LNCaP clone FGC (cell line): ENCODE measurements around the gene SMARCC1.

Experiments used
- DNase-seq: peaks from one replicate; pipeline ENCODE4 v3.0.0-alpha.2; 2011; ENCODE audit warnings: low read depth
- H3K4me3 ChIP-seq: 2 replicates; pipeline ENCODE4 v1.5.1; 2011; ENCODE audit warnings: mild to moderate bottlenecking, low read depth, low read length, control low read depth
- CTCF ChIP-seq: IDR thresholded peaks from 2 replicates; pipeline ENCODE4 v1.5.1; 2012; ENCODE audit warnings: mild to moderate bottlenecking; ENCODE audit not compliant: control insufficient read depth, insufficient read depth; ENCODE audit errors: extremely low read depth

Gene SMARCC1

DNA sequence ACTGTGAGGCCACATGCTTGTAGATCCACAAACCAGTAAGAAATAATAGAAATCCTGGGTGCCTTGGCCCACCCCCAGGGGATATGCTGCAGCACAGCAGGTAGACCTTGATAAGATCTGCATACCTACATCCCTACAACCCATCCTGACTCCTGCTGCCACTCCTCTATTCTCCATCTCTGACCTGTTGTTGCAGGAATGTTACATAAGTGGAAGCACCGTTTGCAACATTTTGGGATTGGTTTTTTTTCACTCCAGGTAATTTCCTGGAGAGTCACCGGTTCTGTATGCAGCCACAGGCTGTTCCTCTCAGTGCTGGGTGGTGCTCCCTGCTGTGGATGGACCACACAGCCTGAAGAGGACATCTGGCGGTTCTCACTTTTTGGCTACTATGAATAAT lies 186.9 kb downstream of the SMARCC1 start:
- TF ChIP-seq CTCF: no peak
- no peak for DNase-seq
- no peak overlapping the region for H3K4me3 ChIP-seq

DNA sequence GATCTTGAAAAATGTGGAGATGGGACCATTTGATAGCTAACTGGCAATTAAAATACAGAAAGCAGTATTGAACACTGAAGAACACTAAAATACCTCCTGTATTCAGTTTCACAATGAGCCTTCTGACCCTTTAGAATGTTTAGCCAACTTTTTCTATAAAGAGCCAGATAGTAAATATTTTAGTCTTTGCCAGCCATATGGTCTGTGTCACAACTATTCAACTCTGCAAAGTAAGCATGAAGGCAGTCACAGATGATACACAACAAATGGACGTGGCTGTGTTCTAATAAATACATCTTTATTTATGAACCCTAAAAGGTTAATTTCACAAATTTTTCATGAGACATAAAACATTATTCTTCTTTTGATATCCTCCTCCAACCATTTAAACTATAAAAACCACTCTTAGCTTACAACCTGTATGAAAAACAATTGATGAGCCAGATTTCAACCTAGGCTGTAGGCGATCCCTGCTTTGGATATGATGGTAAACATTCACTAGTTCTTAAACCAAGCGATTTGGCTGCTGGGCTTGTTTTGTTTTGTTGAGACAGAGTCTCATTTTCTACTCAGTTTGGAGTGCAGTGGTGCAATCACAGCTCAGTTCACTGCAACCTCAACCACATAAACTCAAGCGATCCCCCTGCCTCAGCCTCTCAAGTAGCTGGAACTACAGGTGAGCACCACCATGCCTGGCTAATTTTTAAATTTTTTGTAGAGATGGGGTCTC lies 189.5 kb downstream of the SMARCC1 start:
- H3K4me3 ChIP-seq: no peak overlapping the region
- DNase-seq: no peak
- no peak for TF ChIP-seq CTCF

DNA sequence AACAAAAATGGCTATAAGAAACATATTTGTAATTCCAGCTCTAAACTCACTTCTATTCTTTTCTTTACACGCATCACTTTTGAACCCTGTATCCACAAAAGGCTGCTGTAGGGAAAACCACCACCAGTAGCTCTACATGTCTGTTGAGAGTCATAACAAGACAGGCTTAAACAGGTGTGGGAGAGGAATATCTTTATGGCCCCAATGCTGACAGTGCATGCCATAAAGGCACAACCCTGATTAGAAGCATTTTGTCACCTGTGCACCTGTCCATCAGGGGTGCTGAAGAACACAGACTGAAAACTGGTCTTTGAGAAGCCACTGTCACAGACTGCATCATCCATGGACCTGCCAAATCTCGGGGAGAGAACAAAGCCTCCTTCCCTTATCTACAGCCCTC lies 191.5 kb downstream of the SMARCC1 start:
- no peak for TF ChIP-seq CTCF
- no peak overlapping the region for H3K4me3 ChIP-seq
- no peak for DNase-seq

DNA sequence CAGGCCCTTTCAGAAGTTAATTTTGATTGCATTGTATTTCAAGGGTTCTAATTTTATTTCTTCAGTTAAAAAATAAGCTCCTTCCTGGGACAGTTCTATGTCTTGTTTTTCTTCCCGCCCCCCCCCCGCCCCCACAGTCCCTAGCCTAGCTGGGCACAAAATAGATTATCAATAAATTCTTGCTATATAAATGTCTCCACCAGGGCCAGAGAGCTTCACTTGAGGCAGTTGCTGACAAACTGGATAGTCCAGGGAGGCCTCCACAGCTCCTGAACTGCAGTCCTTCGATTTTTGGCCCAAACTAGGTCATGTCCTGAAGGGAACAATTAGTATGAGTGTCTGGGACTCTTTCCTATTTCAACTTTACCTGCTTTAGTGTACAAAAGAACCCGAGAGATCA lies 193.1 kb downstream of the SMARCC1 start:
- no peak for TF ChIP-seq CTCF
- no peak for DNase-seq
- H3K4me3 ChIP-seq: no peak overlapping the region

- no peak overlapping the region for H3K4me3 ChIP-seq
- no peak for TF ChIP-seq CTCF
- no peak for DNase-seq
These were observed 193.6 kb downstream of the SMARCC1 start for GRCh38 chr3:47588053-47588452.

- TF ChIP-seq CTCF: no peak
- DNase-seq: no peak
- no peak overlapping the region for H3K4me3 ChIP-seq
These were observed 194.9 kb downstream of the SMARCC1 start for GRCh38 chr3:47586746-47587145.

- H3K4me3 ChIP-seq: no peak overlapping the region
- no peak for DNase-seq
- TF ChIP-seq CTCF: no peak
These were observed 198.2 kb downstream of the SMARCC1 start for GRCh38 chr3:47583320-47584075.
